PC-9 (cell line): ENCODE results near the gene SPTB. TPM values are rescaled to one million over a fixed set of nuclear protein-coding genes. Genes with fewer than 3 reads are reported as not detected.
A peak's percentile ranks its signal among the peaks of the same experiment; 100 is the strongest.

Experiments used
- BruUV-seq: library from RNA; stranded (reverse); fragments of 400-500 nt; replicated peaks from 2 replicates; lab custom pipeline; 2021; lab: Mats Ljungman, UMichigan
- CTCF ChIA-PET: fragments of 300-600 bp; sonication (Branson Sonifier 250); formaldehyde crosslinking; loops from one replicate; lab custom pipeline; 2022; ENCODE audit warnings: antibody characterized with exemption; lab: Charles Lee
- POLR2A ChIA-PET: fragments of 300-600 bp; sonication (Branson Sonifier 250); formaldehyde crosslinking; loops from one replicate; lab custom pipeline; 2022; ENCODE audit warnings: antibody characterized with exemption; ENCODE audit not compliant: unreplicated experiment; lab: Charles Lee
- DNase-seq, 2 experiments: peaks; one replicate each; pipeline versions ENCODE4 v3.0.0 to v3.0.0-alpha.2; 2015 to 2022; ENCODE audit warnings: mixed read lengths in 1 of 2
- H2AFZ ChIP-seq: fragments of 200-600 bp; sonication (generic); 2 replicates; pipeline ENCODE4 v1.8.1; 2017; ENCODE audit warnings: antibody characterized with exemption
- H3F3A ChIP-seq: fragments of 200-600 bp; sonication (generic); 2 replicates; pipeline ENCODE4 v1.8.1; 2017; ENCODE audit warnings: antibody characterized with exemption, mild to moderate bottlenecking, low read depth; ENCODE audit not compliant: insufficient read depth
- H3K27ac ChIP-seq: fragments of 200-600 bp; sonication (generic); 2 replicates; pipeline ENCODE4 v1.6.1; 2016; ENCODE audit warnings: mixed run types
- H3K27me3 ChIP-seq: fragments of 200-600 bp; sonication (generic); 2 replicates; pipeline ENCODE4 v1.6.1; 2016; ENCODE audit warnings: low read depth, mixed run types; ENCODE audit not compliant: insufficient read depth
- H3K36me3 ChIP-seq: fragments of 200-600 bp; sonication (generic); 2 replicates; pipeline ENCODE4 v1.6.1; 2016; ENCODE audit warnings: low read depth, mixed run types
- H3K4me1 ChIP-seq: fragments of 200-600 bp; sonication (generic); replicated peaks from 2 replicates; pipeline ENCODE4 v1.6.1; 2016; ENCODE audit warnings: mixed run types; ENCODE audit not compliant: insufficient read depth
- H3K4me2 ChIP-seq: fragments of 200-600 bp; sonication (generic); 2 replicates; pipeline ENCODE4 v1.6.1; 2017; ENCODE audit warnings: mixed run types
- H3K4me3 ChIP-seq: fragments of 200-600 bp; sonication (generic); 2 replicates; pipeline ENCODE4 v1.6.1; 2016; ENCODE audit warnings: mixed run types
- H3K79me2 ChIP-seq: fragments of 200-600 bp; sonication (generic); 2 replicates; pipeline ENCODE4 v1.6.1; 2017; ENCODE audit warnings: low read depth, mixed run types
- H3K9me2 ChIP-seq: fragments of 200-600 bp; sonication (generic); 2 replicates; pipeline ENCODE4 v1.8.1; 2017; ENCODE audit warnings: mild to moderate bottlenecking; ENCODE audit not compliant: insufficient read depth
- H3K9me3 ChIP-seq: fragments of 200-600 bp; sonication (generic); 2 replicates; pipeline ENCODE4 v1.8.1; 2016; ENCODE audit warnings: low read depth; ENCODE audit not compliant: insufficient read depth
- H4K20me1 ChIP-seq: fragments of 200-600 bp; sonication (generic); 2 replicates; pipeline ENCODE4 v1.8.1; 2017; ENCODE audit not compliant: insufficient read depth
- EZH2 ChIP-seq: fragments of 200-600 bp; sonication (generic); IDR thresholded peaks from 2 replicates; pipeline ENCODE4 v1.8.0; 2017; ENCODE audit warnings: antibody characterized with exemption, low read depth
- intact Hi-C: fragments of 100-400 bp; cut with micrococcal nuclease; formaldehyde crosslinking; loops from one replicate; pipeline ENCODE4 v1.10.0; 2022; ENCODE audit not compliant: unreplicated experiment
- total RNA-seq: library from RNA; stranded (reverse); gene quantifications from 2 replicates; pipeline ENCODE4 v1.2.3, GENCODE V29; 2021
- TF ChIP-seq, protein P1 (sequence below): fragments of 200-600 bp; sonication (generic); conservative IDR thresholded peaks from 2 replicates; pipeline ENCODE4 v1.6.1; 2017; ENCODE audit warnings: mixed run types, antibody characterized with exemption, mild to moderate bottlenecking, moderate library complexity

The SPTB gene
- total RNA-seq, 1 experiment from 2014 or later: 0.50 TPM

DNA sequence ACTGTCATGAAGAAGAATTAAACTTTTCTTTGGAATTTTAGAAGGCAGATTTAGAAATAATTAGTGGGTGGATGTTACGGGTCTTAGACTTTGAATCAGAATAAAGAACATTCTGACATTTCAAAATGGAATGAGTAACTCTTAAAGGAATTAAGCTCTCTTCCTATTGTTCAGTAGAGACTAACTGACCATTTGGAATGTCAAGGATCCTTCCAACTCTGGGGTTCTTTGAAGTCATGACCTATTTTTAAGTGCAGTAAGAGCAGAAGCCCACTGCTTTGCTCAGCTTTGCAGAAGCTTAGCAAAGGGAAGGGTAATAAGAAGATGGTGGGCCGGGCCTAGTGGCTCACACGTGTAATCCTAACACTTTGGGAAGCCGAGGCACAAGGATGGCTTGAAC is 38.5 kb upstream of the SPTB start:
- Histone ChIP-seq H3K27ac (no peak overlapping the region), H3K4me3 (no peak overlapping the region), H2AFZ (no peak overlapping the region), H3K4me2 (no peak overlapping the region), H3K9me3 (no peaks in the 10 kb centered on the region), H3K27me3 (no peaks in the 10 kb centered on the region), H3F3A (peaks cover 4% of the 10 kb centered on the region; the same call in 1 of the 2 replicates), H3K9me2 (no peaks in the 10 kb centered on the region), H3K4me1 (peaks cover 22% of the 10 kb centered on the region), H4K20me1 (peaks cover 31% of the 10 kb centered on the region), H3K79me2 (peaks cover 78% of the 10 kb centered on the region), H3K36me3 (peaks cover 10% of the 10 kb centered on the region; the same call in 1 of the 2 replicates)
- no peak for TF ChIP-seq EZH2
- TF ChIP-seq, protein P1, sequence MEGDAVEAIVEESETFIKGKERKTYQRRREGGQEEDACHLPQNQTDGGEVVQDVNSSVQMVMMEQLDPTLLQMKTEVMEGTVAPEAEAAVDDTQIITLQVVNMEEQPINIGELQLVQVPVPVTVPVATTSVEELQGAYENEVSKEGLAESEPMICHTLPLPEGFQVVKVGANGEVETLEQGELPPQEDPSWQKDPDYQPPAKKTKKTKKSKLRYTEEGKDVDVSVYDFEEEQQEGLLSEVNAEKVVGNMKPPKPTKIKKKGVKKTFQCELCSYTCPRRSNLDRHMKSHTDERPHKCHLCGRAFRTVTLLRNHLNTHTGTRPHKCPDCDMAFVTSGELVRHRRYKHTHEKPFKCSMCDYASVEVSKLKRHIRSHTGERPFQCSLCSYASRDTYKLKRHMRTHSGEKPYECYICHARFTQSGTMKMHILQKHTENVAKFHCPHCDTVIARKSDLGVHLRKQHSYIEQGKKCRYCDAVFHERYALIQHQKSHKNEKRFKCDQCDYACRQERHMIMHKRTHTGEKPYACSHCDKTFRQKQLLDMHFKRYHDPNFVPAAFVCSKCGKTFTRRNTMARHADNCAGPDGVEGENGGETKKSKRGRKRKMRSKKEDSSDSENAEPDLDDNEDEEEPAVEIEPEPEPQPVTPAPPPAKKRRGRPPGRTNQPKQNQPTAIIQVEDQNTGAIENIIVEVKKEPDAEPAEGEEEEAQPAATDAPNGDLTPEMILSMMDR: no peak
- CTCF ChIA-PET: no interaction called here
- DNase-seq: no peak
- no TSS peak for BruUV-seq
- POLR2A ChIA-PET: no interaction called here
- intact Hi-C loops: loop anchor here (10.0 kb wide), 1 partner anchor 413 kb away; the partner anchor contains the start of genes ZBTB1 and ZBTB25

DNA sequence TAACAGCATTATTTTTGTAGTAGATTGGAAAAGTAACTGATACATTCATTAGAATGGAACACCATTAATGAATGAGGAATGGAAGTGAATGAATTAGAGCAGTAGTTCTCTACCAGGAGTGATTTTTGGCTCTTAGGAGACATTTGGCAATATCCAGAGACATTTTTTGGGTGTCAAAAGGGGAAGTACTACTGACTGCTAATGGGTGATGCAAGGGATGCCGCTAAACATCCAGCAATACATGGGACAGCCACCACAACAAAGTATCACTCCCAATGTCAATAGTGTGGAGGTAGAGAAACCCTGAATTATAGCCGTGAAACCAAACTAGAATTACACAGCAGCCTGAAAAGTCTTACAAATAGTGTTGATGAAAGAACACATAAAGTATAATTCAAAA is 36.1 kb upstream of the SPTB start:
- no peak overlapping the region for H3K27ac ChIP-seq
- H3K36me3 ChIP-seq: 0 out of 2 replicates have a peak, but pooled peaks cover 5% of the 10 kb centered on the region
- 0 out of 2 replicates have a peak, but pooled peaks cover 4% of the 10 kb centered on the region for H3F3A ChIP-seq
- H3K79me2 ChIP-seq: peaks cover 64% of the 10 kb centered on the region
- H3K27me3 ChIP-seq: no peaks in the 10 kb centered on the region
- ChIA-PET CTCF (no interaction called here), POLR2A (no interaction called here)
- H2AFZ ChIP-seq: no peak overlapping the region
- no TSS peak for BruUV-seq
- no peak for TF ChIP-seq EZH2
- TF ChIP-seq, protein P1: no peak
- no peaks in the 10 kb centered on the region for H3K9me3 ChIP-seq
- peaks cover 17% of the 10 kb centered on the region for H4K20me1 ChIP-seq
- H3K4me1 ChIP-seq: peaks cover 22% of the 10 kb centered on the region
- DNase-seq: no peak
- H3K9me2 ChIP-seq: no peaks in the 10 kb centered on the region
- H3K4me2 ChIP-seq: peak overlapping the region; percentile 83
- H3K4me3 ChIP-seq: peak overlapping the region; percentile 70
- intact Hi-C loops: loop anchor here (2.0 to 10.0 kb wide), 2 partner anchors 51 to 411 kb away; partner anchors contain the start of genes ZBTB1 and ZBTB25

DNA sequence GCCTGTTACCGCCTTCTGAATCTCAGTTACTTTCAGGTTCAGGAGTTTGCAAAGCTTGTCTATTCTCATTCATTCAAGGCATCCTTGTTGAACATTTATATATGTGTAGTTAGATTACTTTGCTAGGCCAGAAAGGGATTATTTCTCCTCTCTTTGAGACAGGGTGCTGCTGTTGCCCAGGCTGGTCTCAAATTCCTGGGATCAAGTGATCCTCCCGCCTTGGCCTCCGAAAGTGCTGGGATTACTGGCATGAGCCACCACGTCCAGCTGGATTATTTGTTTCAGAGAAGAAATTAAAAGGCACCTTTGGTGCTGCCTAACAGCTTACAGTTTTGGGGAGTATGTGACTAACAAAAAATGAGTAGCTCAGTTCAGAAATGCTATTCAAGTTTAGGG is 35.3 kb upstream of the SPTB start:
- H3F3A ChIP-seq: 0 out of 2 replicates have a peak, but pooled peaks cover 4% of the 10 kb centered on the region
- H2AFZ ChIP-seq: peak overlapping the region; percentile 88
- H3K9me2 ChIP-seq: no peaks in the 10 kb centered on the region
- 0 out of 2 replicates have a peak, but pooled peaks cover 2% of the 10 kb centered on the region for H3K36me3 ChIP-seq
- peak overlapping the region; percentile 83 for H3K4me2 ChIP-seq
- peaks cover 56% of the 10 kb centered on the region for H3K79me2 ChIP-seq
- peaks cover 11% of the 10 kb centered on the region; the same call in 1 of the 2 replicates for H4K20me1 ChIP-seq
- POLR2A ChIA-PET: interaction anchor here (0.6 kb wide), 2 partner anchors 8 to 105 kb away, joined by 4 to 8 read pairs; no protein-coding TSS in a partner anchor
- H3K4me3 ChIP-seq: peak overlapping the region; percentile 70
- H3K9me3 ChIP-seq: no peaks in the 10 kb centered on the region
- BruUV-seq: TSS peak; percentile 71
- no peaks in the 10 kb centered on the region for H3K27me3 ChIP-seq
- CTCF ChIA-PET: interaction anchor here (0.6 to 1.2 kb wide), 3 partner anchors 71 to 1454 kb away, joined by 5 to 17 read pairs (median 9); partner anchors contain the start of gene FNTB
- no peak for DNase-seq
- TF ChIP-seq EZH2: no peak
- TF ChIP-seq, protein P1: no peak
- intact Hi-C loops: loop anchor here (2.0 to 10.0 kb wide), 2 partner anchors 52 to 410 kb away; partner anchors contain the start of genes ZBTB1 and ZBTB25
- peak overlapping the region; percentile 62; the same call in 1 of the 2 replicates for H3K27ac ChIP-seq
- peaks cover 22% of the 10 kb centered on the region for H3K4me1 ChIP-seq
